ENCODE data around the gene G6PC2.

The G6PC2 gene

DNA sequence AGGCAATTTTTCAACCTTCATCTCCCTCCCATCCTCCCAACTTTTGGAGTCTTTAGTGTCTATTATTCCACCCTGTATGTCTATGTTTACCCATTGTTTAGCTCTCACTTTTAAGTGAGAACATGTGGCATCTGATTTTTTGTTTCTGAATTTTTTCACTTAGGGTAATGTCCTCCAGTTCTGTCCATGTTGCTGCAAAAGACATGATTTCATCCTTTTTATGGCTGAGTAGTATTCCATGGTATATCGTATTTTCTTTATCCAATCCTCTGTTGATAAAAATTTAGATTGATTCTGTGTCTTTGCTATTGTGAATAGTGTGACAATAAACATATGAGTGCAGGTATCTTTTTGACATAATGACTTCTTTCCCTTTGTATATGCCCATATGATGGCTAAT is 48.2 kb downstream of the G6PC2 start:
- DNase-seq = no peak

DNA sequence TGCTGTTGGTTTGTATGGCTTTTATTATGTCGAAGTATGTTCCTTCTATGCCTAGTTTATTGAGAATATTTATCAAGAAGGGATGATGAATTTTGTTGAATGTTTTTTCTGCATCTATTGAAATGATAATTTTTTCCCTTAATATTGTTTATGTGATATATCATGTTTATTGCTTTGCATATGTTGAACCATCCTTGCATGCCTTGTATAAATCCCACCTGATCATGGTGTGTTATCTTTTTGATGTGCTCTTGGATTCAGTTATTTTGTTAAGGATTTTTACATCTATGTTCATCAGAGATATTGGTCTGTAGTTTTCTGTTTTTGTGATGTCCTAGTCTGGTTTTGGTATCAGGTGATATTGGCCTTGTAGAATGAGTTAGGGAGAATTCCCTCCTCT is 50.8 kb downstream of the G6PC2 start:
- DNase-seq = no peak

DNA sequence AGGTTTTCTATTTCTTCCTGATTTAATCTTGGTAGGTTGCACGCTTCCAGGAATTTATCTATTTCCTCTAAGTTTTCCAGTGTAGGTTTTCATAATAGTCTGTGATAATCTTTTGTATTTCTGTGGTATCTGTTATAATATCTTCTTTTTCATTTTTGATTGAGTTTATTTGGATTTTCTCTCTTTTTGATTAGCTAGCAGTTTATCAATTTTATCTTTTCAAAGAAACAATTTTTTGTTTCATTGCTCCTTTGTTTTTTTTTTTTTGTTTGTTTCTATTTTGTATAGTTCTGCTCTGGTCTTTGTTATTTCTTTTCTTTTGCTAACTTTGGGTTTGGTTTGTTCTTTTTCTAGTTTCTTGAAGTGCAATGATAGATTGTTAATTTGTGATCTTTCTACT is 51.3 kb downstream of the G6PC2 start:
- DNase-seq = no peak

GRCh38 chr2:168954256-168954655 is 53.2 kb downstream of the G6PC2 start:
- no peak for DNase-seq

- DNase-seq = no peak
Observed at GRCh38 chr2:168955321-168955720, 54.2 kb downstream of the G6PC2 start.

DNA sequence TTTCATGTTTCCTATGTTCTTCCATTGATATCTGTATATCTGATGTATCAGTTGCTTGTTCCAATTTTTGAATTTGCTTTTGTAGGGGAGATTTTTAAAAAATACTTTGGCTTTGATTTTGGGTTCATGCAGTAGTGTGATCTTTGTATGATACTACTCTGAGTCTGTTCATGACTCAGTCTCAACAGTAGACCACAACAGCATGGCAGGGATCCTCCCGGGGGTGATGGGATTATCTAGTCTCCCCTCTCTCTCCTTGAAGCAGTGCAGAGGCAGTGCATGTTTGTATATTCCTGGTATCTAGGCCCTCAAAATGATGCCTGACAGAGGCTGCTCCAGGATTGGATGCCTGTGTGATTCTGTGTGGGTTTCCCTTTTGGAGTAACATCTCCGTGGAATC is 55.3 kb downstream of the G6PC2 start:
- DNase-seq = no peak

Measured in NCI-H226 (cell line).